Measurements from ENCODE around the gene AUNIP. TPM values are rescaled to one million over a fixed set of nuclear protein-coding genes. Genes with fewer than 3 reads are reported as not detected.

AUNIP gene
- total RNA-seq, 1 donor from 2014 or later: 0.82 TPM

DNA sequence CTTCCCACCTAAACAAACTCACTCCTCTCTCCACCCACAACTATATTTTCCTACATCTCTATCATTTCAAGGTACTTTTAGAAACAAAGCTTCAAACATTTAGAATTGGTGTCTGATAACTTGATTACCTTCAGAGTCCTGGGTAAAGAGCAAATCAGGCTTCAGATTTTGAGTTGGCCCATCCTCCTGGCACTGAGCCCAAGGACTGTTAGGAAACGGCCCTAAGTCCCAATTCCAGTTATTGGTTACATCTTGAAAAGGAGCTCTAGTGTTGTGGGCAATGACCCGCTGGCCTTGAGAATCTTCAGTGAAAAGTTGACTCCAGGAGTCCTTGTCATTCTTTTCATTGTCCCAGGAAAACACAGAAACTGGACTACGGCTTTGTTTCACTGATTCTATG lies 24.4 kb downstream of the AUNIP start:
- no peak for FAIRE-seq
- DNase-seq (ENCODE audit: low spot score in 2 of 2): no peak

- no peak for DNase-seq (ENCODE audit: low spot score in 2 of 2)
- FAIRE-seq: no peak
These were observed 26.1 kb downstream of the AUNIP start for GRCh38 chr1:25833158-25833557.

GRCh38 chr1:25832336-25833037 lies 26.8 kb downstream of the AUNIP start:
- FAIRE-seq (no peak), DNase-seq (ENCODE audit: low spot score in 2 of 2) (no peak)

DNA sequence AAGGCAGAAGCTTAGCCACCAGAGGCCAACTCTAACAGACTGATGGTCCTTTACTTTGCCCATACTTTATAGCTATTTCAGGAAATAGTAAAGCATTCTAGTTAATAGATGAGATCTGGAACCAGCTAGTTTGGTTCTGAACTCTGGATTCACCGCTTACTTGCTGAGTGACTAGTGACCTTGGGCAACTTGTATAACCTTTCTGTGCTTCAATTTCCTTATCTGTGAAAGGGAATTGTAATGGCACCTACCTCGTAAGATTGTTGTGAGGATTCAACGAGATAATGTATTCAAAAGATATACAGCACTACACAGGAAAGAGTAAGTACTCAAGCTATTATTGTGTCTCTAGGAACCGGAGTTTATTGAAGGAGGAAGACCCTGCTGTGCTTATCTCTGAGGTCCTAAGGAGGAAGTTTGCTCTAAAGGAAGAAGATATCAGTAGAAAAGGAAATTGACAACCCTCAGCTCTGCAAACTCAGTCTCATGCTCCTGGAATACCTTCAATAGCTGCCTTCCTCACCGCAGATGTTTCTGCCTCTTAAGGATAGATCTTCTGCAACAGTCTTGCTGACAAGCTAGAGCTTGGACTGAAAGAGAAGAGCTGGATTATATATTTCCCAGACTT lies 27.6 kb downstream of the AUNIP start:
- DNase-seq (ENCODE audit: low spot score in 2 of 2) (no peak), FAIRE-seq (no peak)

- DNase-seq (ENCODE audit: low spot score in 2 of 2) (no peak), FAIRE-seq (no peak)
These were observed 30.2 kb downstream of the AUNIP start for GRCh38 chr1:25829046-25829445.

GRCh38 chr1:25828491-25828890 lies 30.8 kb downstream of the AUNIP start:
- no peak for DNase-seq (ENCODE audit: low spot score in 2 of 2)
- FAIRE-seq: no peak

GRCh38 chr1:25826571-25826970 lies 32.7 kb downstream of the AUNIP start:
- FAIRE-seq (no peak), DNase-seq (ENCODE audit: low spot score in 2 of 2) (no peak)

GRCh38 chr1:25825605-25826004 lies 33.7 kb downstream of the AUNIP start:
- FAIRE-seq (no peak), DNase-seq (ENCODE audit: low spot score in 2 of 2) (no peak)

DNA sequence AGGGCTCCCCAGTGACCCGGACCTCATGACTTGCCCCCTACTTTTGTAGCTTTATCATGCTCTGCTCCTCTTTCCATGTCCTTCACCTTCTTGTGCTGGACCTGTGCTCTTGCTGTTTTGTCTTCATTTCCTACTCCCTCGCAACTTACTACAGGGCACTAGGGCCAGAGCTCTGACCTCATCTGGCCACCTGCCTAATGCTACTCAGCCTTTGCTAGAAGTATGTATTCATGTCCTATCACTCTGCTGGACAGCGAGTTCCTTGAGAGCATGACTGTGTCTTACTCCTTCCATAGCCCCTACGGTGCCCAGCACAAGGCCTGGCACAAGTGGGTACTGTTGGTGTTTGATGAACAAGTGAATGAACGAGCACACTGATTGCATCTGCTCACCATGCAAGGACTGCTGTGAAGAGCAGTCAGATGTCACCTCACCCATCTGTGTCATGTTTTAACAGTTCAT lies 37.6 kb downstream of the AUNIP start:
- DNase-seq (ENCODE audit: low spot score in 2 of 2) (no peak), FAIRE-seq (no peak)

DNA sequence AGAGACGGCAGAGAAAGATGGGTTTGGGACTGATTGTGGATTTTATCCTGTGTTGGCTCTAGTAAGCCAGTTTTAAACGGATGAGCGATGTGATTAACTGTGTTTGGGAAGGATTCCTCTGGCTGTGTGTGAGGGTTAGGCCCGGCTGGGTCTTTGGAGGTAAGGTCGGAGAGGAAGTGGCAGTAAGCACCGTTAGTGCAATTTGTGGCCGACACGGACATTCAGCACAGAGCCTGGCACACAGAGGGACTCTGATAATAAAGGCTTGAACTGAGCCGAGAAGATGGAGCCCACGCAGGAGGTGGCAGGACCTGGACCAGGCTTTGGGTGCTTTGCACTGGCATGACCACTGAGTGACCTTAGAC lies 38.2 kb downstream of the AUNIP start:
- DNase-seq (ENCODE audit: low spot score in 2 of 2) (no peak), FAIRE-seq (no peak)

- FAIRE-seq: no peak
These were observed 38.8 kb downstream of the AUNIP start for GRCh38 chr1:25820247-25821111.

DNA sequence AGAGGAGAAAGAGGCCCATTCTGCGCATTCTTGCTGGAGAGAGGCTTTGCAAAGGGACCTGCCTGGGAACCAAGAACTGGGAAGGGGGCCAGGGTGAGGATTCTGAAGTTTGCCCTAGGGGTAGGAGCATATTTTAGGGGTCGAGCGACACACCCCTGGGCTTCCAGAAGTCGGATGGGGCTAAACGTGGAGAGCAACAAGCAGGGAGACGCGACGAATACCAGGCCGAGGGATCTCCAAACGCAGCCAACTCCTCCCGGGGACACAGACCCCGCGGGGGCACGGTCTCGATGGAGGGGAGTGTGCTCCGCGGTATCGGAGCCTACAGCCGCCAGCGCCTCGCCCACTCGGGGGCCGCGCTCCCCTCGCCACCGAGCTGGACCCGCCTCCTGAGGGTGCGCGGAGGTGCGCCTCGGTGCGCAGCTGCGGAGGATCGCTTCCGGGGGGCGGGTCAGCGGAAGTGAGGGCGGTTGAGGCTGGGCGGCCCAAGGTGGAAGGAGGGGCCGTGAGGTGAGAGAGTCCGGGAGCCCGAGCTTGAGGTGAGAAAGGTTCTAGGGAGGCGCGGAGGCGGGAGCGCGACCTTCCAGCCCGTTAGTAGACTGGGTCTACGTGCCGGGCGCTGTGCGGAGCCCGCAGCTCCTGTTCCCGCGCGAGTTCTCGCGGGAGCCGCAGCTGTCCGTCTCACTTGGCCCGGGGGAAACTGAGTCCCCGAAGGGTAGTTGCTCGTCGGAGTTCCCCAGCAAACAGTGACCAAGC lies 39.6 kb downstream of the AUNIP start, which contains the start of gene MTFR1L:
Gene MTFR1L, plus strand, starts transcription at position 464 of the 756 bp plus-strand sequence. CDS start 3,151 bp downstream, outside the sequence.
- no peak for FAIRE-seq

More at GRCh38 chr1:25820247-25821111, 38.8 kb downstream of the AUNIP start:
- DNase-seq (ENCODE audit: low spot score in 2 of 2): no peak

DNA sequence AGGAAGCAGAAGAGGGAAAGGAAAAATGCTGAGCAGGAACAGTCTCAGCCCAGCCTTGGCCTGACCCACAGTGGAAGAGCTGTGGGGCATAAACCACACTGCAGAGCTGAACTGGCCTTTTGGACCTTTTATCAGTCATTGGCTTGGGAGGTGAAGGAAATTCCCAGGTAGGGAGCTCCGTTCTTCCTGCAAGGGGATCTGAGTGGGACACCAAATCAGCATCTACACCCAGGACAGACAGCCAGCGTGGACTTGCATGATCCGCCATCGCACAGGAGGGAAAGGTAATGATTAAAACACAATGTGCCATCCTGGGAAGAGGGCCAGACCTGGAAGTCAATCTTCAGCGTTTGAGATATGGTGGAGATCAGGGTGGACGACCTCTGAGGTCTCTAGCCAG lies 40.7 kb downstream of the AUNIP start:
- no peak for FAIRE-seq

More for the DNA sequence above, 39.6 kb downstream of the AUNIP start, which contains the start of gene MTFR1L:
- DNase-seq (ENCODE audit: low spot score in 2 of 2): peak; percentile 95 to 97

DNA sequence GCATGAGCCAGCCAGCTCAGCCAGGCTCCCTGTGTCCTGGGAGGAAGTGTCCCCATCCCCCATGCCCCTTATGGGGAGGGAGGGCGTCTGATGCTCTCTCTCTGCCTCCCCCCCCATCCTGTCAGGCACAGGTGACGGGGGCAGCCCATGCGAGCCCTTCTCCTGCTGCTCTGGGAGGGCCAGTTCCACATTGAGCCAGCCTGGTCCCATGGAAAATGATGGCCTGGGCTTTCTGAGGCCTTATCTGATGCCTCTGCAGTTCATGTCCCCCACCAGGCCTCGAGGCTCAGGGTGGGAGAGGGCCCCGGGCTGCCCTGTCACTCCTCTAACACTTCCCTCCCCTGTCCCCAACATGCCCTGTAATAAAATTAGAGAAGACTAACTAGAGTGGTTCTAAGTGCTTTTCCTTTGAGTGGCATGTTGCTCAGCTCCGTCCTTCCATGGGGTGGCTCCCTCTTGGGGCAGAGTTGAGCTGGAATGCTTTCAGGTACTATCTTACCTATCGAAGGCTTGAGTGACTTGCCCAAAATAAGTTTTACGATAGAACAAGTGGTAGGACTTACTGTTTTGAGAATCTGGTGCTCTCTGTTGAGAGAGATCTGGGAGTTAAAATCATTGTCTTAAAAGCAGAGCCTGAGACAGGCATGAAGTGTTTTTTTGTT lies 41.3 kb downstream of the AUNIP start:
- no peak for FAIRE-seq
- no peak for DNase-seq (ENCODE audit: low spot score in 2 of 2)

More for the DNA sequence above, 40.7 kb downstream of the AUNIP start:
- no peak for DNase-seq (ENCODE audit: low spot score in 2 of 2)

- FAIRE-seq (no peak), DNase-seq (ENCODE audit: low spot score in 2 of 2) (no peak)
These were observed 43.0 kb downstream of the AUNIP start for GRCh38 chr1:25816112-25816718.

GRCh38 chr1:25815208-25816111 lies 43.8 kb downstream of the AUNIP start:
- DNase-seq (ENCODE audit: low spot score in 2 of 2) (no peak), FAIRE-seq (no peak)

DNA sequence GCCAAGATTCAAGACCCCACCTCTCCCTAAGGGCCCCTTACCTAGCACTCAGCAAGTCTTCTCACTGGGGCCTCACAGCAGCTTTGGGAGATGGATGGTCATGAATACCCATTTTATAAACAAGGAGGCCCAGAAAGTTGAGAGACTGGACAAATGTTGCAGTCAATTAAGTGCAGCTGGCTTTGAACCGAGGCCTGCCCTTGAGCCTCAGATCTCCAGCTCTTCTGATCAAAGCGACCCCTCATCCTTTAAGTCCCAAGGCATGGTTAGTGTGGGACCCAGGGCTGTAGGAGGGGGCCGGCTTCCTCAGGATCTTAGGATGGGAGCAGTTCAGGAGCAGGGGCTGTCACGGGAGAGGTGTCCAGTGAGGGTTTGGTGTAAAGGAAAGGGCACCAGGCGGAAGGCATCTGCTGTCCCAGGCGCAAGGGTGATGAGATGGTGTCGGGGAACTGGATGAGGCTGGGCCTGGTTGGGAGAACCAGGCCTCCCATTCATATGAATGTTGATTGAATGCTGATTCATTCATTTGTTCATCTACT lies 44.6 kb downstream of the AUNIP start:
- DNase-seq (ENCODE audit: low spot score in 2 of 2) (no peak), FAIRE-seq (no peak)
